AG10803 (cell line): ENCODE data around the gene TNS1.

Experiments used
- DNase-seq: peaks from one replicate; pipeline ENCODE4 v3.0.0; 2010; ENCODE audit warnings: low read depth
- H3K4me3 ChIP-seq: 2 replicates; pipeline ENCODE4 v1.5.1; 2011; ENCODE audit warnings: mild to moderate bottlenecking, low read length, control low read depth
- TF ChIP-seq, protein P1 (sequence below): conservative IDR thresholded peaks from 2 replicates; pipeline ENCODE4 v1.5.1; 2011; ENCODE audit warnings: mild to moderate bottlenecking, low read length, control low read depth, inconsistent platforms

The TNS1 gene

DNA sequence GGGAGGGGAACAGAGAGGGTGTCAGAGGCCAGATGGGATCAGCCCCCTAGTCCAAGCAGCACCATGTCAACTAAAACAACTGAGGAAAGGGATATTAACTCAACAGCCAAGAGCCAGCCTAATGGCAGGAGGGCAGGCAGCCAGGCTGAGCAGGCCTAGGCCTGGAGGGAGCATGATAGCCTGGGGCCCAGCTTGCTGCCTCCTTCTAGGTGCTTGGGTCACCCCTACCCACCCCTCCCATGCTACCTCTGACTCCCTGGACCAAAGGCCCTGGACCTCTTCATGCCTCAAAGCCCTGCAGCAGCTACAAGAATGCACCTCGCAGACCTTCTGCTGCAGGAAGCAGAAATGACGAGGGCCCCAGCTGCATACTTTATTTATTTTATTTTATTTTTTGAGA lies 22.1 kb upstream of the TNS1 start:
- H3K4me3 ChIP-seq: no peak overlapping the region
- DNase-seq: no peak
- TF ChIP-seq, protein P1, sequence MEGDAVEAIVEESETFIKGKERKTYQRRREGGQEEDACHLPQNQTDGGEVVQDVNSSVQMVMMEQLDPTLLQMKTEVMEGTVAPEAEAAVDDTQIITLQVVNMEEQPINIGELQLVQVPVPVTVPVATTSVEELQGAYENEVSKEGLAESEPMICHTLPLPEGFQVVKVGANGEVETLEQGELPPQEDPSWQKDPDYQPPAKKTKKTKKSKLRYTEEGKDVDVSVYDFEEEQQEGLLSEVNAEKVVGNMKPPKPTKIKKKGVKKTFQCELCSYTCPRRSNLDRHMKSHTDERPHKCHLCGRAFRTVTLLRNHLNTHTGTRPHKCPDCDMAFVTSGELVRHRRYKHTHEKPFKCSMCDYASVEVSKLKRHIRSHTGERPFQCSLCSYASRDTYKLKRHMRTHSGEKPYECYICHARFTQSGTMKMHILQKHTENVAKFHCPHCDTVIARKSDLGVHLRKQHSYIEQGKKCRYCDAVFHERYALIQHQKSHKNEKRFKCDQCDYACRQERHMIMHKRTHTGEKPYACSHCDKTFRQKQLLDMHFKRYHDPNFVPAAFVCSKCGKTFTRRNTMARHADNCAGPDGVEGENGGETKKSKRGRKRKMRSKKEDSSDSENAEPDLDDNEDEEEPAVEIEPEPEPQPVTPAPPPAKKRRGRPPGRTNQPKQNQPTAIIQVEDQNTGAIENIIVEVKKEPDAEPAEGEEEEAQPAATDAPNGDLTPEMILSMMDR: no peak

DNA sequence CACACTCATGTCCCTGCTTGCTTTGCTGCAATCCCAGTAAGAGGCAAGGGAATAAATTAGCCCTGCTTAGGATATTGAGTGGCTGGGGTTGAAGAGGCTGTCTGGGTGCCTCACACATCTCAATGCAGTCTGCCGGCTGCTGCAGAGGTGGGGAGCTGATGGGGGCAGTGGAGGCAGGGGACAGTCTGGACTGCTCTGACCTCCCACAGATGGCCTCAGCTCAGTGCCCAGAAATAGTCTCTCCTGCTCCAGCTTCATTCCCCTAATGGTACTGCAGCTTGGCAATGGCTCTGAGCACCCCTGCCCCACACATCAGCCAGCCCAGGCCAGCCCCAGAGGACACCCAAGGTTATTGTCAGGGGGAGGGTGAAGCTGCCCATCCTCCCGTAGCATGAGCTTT lies 21.5 kb upstream of the TNS1 start:
- DNase-seq: no peak
- H3K4me3 ChIP-seq: no peak overlapping the region
- TF ChIP-seq, protein P1: no peak

DNA sequence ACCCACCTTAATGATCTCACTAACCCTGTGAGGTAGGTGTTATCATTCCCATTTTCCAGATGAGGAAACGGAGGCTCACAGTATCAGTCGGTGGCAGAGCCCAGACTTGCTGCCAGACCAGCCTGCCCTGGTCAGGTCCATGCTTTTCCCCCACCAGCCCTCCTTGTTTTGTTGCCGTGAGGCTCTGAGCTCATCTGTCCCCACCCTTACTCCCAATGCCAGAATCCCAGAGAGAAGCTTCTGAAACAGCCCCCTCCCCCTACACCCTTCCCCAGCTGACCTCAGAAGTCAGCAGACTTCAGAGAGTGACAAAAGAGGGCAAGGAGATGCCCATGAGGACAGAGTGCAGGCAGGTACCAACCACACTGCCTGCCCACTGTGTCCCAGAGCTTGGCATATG lies 20.8 kb upstream of the TNS1 start:
- DNase-seq: no peak
- no peak overlapping the region for H3K4me3 ChIP-seq
- TF ChIP-seq, protein P1: no peak

DNA sequence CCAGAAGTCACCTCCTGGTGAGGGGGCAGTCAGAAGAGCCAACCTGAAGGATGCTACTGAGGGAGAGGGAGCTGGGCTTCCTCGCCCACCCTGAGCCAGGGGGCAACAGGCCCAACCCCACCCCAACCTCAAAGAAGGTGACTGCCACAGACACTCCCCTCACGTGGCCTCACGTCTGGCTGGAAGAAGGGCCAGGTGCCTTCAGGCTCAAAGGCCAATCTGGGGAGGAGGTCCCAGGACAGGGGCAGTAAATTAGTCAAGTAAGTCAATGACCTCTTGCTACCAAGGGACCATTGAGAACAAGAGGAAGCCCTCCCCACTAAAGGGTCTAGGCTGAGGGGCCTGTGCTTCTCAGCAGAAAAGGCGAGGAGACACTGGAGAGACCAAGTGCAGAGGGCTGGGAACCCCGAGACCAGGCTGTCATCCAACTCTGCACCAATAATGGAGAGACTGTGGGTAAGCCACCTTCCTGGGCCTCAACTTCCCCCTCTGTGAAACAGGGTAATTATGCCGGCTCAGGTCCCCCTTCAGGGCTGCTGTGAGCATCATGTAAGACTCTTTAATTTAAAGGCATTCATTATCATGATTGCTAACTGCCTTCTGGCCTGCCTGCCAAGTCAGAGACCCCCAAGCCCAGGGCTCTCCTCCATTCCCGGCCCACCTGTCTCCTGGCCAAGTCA lies 20.2 kb upstream of the TNS1 start:
- no peak overlapping the region for H3K4me3 ChIP-seq
- no peak for DNase-seq
- TF ChIP-seq, protein P1: no peak

DNA sequence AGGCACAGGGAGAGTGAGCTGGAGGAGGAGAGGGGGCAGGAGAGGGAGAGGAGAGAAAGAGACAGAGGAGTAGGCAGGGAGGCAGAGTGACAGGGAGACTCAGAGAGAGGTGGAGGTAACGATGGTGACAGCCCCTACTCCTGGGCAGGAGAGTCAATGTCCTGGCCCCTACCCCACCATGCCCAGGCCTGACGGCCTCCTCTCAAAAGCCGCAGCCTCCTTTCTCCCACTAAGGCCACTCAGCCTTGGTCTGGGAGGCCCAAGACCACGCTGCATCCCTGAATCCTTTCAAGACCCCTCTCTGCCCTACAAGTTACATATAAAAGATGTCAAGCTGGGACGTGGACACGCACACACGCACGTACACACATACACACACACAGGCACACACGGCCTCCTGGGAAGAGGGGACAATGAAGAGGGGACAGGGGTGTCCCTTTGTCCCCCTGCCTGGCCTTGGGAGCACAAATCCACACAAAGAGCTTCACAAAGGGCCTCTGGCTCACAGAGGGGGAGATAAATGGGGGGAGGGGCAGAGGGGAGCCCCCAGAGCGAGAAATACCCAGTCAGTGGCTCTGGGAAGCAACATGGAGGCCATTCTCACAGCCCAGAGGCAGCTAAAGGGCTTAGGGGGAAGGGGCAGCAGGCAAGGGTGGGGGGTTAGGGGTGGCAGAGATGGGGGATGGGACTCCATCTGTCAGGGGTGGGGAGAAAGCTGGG lies 19.5 kb upstream of the TNS1 start:
- no peak for DNase-seq
- TF ChIP-seq, protein P1: no peak
- no peak overlapping the region for H3K4me3 ChIP-seq

DNA sequence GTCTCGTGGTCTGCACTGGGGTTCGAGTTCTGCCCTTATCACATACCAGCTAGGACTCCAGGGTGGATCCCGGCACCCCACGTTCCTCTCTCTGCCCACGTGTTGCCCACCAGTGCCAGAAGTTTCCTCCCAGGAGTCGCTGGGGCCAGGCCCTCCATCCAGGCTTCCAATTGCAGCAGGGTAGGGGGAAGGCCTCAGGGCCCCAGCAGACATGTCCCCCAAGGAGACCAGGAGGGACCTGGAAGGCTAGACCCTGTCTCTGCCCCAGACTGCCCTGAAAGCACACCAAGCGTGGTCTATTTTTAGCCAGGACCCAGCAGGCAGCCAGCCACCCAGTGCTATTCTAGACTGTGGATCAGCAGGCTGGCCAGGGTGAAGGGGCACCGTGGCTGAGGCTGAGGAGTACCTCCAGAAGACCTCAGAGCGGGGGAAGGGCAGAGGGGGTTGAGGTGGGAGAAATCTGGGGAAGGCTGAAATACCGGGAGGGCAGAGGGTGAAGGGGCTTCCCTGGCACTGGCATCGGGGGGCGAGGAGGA lies 18.8 kb upstream of the TNS1 start:
- no peak overlapping the region for H3K4me3 ChIP-seq
- DNase-seq: no peak
- TF ChIP-seq, protein P1: no peak
